BJ (cell line): ENCODE measurements around the gene ZNF319. TPM values are rescaled to one million over a fixed set of nuclear protein-coding genes. Genes with fewer than 3 reads are reported as not detected.

Source experiments
- CTCF ChIA-PET: fragments of 350-600 bp; formaldehyde crosslinking; extraction: SDS; loops from one replicate; lab custom pipeline; 2021; ENCODE audit warnings: antibody characterized with exemption, inconsistent platforms; lab: Yijun Ruan, JAX
- POLR2A ChIA-PET: fragments of 300-600 bp; sonication (Branson Sonifier 250); formaldehyde crosslinking; extraction: SDS; loops from one replicate; lab custom pipeline; 2021; ENCODE audit warnings: antibody characterized with exemption; lab: Charles Lee
- DNase-seq: peaks from one replicate; pipeline ENCODE4 v3.0.0-alpha.2; 2011; ENCODE audit warnings: low read depth
- H3K27me3 ChIP-seq: 2 replicates; pipeline ENCODE4 v1.6.0; 2011; ENCODE audit warnings: low read length; ENCODE audit not compliant: control insufficient read depth, insufficient read depth
- H3K36me3 ChIP-seq: 2 replicates; pipeline ENCODE4 v1.5.1; 2011; ENCODE audit warnings: low read length; ENCODE audit not compliant: control insufficient read depth, insufficient read depth
- H3K4me3 ChIP-seq: 2 replicates; pipeline ENCODE4 v1.5.1; 2011; ENCODE audit warnings: low read depth, mild to moderate bottlenecking, control low read depth, low read length
- CTCF ChIP-seq: IDR thresholded peaks from 2 replicates; pipeline ENCODE4 v1.5.1; 2011; ENCODE audit warnings: low read depth, mild to moderate bottlenecking, control low read depth, inconsistent platforms, low read length, moderate library complexity; ENCODE audit not compliant: insufficient read depth
- polyA plus RNA-seq: library from polyadenylated mRNA; depleted of rRNA; stranded (reverse); fragments of >200 nt; gene quantifications from 2 replicates; pipeline ENCODE4 v1.2.3, GENCODE V29; 2011

Gene ZNF319
- polyA plus RNA-seq, 1 experiment = 5.8 TPM

DNA sequence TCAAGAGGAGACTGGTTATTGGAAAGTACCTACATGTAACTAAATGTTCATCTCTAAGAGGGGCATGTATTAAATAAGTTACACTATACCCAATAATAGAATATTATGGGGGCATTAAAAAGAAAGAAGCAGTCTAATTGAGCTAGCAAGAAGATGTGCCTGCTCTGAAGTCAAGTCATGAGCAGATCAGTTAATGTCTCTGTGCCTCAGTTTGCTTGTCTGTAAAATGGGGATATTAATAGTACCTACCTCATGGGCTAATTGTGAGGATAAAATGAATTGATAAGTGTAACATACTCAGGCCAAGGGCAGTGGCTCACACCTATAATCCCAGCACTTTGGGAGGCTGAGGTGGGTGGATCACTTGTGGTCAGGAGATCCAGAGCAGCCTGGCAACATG is 32.6 kb downstream of the ZNF319 start:
- POLR2A ChIA-PET = no interaction called here
- no peaks in the 10 kb centered on the region for H3K36me3 ChIP-seq
- no peak for TF ChIP-seq CTCF
- peaks cover 11% of the 10 kb centered on the region for H3K27me3 ChIP-seq
- no peak for DNase-seq
- CTCF ChIA-PET = no interaction called here
- no peak overlapping the region for H3K4me3 ChIP-seq

- CTCF ChIA-PET = no interaction called here
Measured at GRCh38 chr16:57966986-57967385, 33.5 kb downstream of the ZNF319 start.

GRCh38 chr16:57966204-57966771 is 34.2 kb downstream of the ZNF319 start:
- ChIA-PET POLR2A (no interaction called here), CTCF (interaction anchor here (0.7 kb wide), 1 partner anchor 60 kb away, joined by 3 read pairs; no protein-coding TSS in a partner anchor)
- no peak overlapping the region for H3K4me3 ChIP-seq
- no peaks in the 10 kb centered on the region for H3K36me3 ChIP-seq
- no peak for DNase-seq
- TF ChIP-seq CTCF = no peak
- peaks cover 12% of the 10 kb centered on the region for H3K27me3 ChIP-seq

More at GRCh38 chr16:57966986-57967385, 33.5 kb downstream of the ZNF319 start:
- no peak for TF ChIP-seq CTCF
- POLR2A ChIA-PET = no interaction called here
- no peak for DNase-seq
- Histone ChIP-seq H3K27me3 (peaks cover 12% of the 10 kb centered on the region), H3K36me3 (no peaks in the 10 kb centered on the region), H3K4me3 (no peak overlapping the region)

GRCh38 chr16:57964157-57964700 is 36.2 kb downstream of the ZNF319 start:
- POLR2A ChIA-PET = no interaction called here
- H3K4me3 ChIP-seq = no peak overlapping the region
- no peaks in the 10 kb centered on the region for H3K36me3 ChIP-seq
- TF ChIP-seq CTCF = no peak
- peaks cover 6% of the 10 kb centered on the region for H3K27me3 ChIP-seq
- DNase-seq = no peak
- CTCF ChIA-PET = no interaction called here

DNA sequence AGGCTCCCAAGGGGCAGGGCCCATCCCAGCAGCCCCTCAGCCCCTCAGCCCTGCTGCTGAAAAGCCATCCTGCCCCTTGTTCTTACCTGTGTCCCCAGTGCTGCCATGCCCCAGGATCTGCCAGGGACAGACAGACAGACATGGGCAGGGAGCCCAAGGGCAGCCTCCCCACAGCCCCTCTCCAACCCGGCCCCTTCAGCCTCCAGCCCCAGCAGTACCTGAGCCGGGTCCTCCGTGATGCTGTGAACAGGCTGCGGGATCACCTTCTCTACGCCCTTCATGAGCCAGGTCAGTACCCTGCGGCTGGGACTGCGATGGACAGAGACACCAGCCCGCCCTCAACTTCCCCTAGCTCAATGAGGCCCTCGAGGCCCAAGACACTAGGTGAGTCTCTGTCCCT is 37.7 kb downstream of the ZNF319 start:
- no peak for DNase-seq
- no peak for TF ChIP-seq CTCF
- POLR2A ChIA-PET = no interaction called here
- H3K36me3 ChIP-seq = no peaks in the 10 kb centered on the region
- H3K27me3 ChIP-seq = peaks cover 10% of the 10 kb centered on the region
- CTCF ChIA-PET = no interaction called here
- no peak overlapping the region for H3K4me3 ChIP-seq
